Retinal pigment epithelial cell (primary cell): Measurements from ENCODE around the gene NHERF1.

ENCODE experiments used
- DNase-seq: peaks from one replicate; pipeline ENCODE4 v3.0.0-alpha.2; 2010; ENCODE audit warnings: low read depth
- H3K4me3 ChIP-seq: 2 replicates; pipeline ENCODE4 v1.5.1; 2011; ENCODE audit warnings: mild to moderate bottlenecking, low read length, control low read depth, moderate library complexity
- TF ChIP-seq, protein P1 (sequence below): conservative IDR thresholded peaks from 2 replicates; pipeline ENCODE4 v1.5.1; 2011; ENCODE audit warnings: low read depth, low read length, control low read depth, inconsistent platforms

NHERF1 gene

DNA sequence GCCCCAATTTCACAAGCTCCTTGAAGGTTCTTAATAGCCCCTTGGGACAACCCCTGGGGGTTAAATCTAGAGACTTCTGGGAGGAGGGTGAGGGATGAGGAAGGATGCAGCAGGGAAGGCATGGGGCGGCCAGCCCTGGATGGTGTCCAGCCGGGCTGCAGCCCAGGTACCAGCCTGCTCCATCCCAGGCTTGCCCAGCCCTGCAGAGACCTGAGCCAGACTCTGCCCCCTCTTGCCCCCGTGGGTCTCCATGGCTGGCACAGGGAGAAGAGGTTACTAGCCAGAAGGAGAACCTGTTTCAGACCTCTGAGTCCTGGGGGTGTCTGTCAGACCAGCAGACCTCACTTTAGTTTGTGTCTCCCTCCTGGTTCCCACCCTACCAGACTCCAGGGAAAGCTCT lies 8.5 kb downstream of the NHERF1 start:
- no peak for DNase-seq
- H3K4me3 ChIP-seq: peak overlapping the region; percentile 10
- TF ChIP-seq, protein P1, sequence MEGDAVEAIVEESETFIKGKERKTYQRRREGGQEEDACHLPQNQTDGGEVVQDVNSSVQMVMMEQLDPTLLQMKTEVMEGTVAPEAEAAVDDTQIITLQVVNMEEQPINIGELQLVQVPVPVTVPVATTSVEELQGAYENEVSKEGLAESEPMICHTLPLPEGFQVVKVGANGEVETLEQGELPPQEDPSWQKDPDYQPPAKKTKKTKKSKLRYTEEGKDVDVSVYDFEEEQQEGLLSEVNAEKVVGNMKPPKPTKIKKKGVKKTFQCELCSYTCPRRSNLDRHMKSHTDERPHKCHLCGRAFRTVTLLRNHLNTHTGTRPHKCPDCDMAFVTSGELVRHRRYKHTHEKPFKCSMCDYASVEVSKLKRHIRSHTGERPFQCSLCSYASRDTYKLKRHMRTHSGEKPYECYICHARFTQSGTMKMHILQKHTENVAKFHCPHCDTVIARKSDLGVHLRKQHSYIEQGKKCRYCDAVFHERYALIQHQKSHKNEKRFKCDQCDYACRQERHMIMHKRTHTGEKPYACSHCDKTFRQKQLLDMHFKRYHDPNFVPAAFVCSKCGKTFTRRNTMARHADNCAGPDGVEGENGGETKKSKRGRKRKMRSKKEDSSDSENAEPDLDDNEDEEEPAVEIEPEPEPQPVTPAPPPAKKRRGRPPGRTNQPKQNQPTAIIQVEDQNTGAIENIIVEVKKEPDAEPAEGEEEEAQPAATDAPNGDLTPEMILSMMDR: no peak

DNA sequence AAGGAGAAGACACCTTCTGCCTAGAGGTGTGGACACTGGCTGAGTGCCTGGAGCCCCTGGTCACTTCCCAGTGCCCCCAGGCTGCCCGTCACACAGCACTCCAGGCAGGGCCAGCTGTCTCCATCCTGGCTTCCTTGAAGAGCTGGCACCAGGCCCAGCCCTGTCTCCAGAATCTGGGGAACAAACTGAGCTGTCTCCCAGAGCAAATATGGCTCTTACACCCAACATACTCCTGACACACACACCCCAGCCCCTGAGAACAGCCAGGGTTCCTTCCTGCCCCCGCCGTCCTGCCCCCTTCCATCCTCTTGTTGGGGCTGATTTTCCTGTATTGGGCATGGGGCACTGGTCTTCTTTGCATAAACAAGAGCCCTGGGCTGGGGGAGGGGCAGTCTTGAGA lies 9.1 kb downstream of the NHERF1 start:
- peak overlapping the region; percentile 3 for H3K4me3 ChIP-seq
- TF ChIP-seq, protein P1: no peak

DNA sequence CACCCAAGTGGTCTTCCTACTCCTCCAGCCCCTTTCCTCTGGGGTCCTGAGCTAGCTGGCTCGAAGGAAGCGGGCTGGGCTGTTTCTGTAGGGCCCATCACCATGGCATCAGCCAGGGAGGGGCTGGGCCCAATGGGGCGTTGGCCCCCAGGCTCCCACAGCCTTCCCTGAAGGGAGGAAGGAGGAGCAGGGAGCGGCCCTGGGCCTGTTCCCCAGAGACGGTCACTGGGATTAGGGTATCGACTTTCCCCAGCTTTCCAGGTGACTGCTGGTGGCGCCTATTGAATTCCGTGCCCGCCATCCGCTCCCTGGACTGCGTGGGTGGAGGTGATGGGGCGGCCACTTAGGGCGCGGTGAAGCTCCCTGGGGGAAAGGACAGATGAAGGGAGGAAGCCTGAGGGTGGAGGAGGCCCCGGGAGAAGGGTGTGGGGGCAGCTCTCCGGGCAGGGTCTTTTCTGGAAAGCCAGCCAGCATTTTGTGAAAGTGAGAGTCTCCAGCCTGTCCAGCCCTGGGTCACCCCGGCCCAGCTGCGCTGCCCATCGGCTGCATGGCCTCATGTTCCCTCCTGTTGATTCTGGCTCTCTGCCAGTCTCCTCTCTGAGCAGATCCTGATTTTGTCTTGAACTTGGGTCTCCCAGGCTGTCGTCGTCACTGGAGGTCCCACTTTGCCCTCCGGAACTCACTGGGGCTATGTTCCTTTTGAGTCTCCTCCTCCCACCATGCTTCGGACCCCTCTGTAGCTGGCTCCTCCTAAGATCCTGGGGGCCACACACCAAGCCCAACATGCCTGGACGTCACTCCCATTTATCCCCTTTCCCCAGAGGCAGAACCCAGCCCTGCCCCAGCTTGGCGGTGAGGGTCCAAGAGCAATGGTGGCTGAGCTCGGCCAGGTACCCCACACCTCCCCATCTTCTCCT lies 9.8 kb downstream of the NHERF1 start:
- no peak for DNase-seq
- TF ChIP-seq, protein P1: no peak
- H3K4me3 ChIP-seq: peak overlapping the region; percentile 3

More for the DNA sequence above, 9.1 kb downstream of the NHERF1 start:
- DNase-seq: no peak

DNA sequence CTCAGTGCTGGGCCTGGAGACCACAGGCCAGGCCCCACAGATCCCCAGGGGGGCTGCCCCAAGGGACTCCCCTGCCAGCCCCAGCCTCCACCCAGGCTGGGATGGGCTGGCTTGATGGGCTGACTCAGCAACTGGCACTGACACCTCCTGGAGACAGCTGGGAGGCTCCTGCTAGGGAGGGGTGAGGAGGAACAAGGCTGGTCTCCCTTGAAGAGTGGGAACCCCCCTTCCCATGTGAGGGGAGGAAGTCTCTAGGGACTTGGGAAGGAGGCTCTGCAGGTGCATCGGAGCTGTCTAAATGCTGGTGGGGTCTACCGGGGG lies 10.4 kb downstream of the NHERF1 start:
- no peak overlapping the region for H3K4me3 ChIP-seq
- TF ChIP-seq, protein P1: no peak
- DNase-seq: no peak

DNA sequence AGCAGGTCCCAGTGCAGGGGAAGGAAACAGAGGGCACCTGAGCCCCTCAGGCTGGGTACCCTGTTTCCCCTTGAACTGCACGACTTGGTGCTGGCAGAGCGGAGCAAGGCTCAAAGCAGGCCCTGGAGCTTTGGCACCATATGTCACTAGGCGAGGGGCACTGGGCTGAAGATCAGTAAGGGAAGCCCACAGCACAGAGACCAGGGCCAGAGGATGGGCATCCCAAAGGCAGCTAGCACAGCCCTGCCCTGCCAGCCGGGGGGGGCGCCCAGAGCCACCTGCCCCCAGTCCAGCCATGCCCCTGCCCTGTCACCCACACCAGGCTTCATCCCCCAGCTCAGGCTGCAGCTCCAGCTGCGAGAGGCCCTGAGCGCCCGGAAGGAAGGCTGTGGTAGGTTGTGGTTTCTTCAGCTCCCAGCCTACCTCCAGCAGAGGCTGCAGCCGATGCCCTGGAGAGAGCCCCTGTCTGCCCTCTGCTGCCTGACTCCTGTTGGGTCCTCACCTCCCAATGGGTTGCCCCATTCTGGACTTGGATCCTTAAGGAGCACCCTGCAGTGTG lies 10.9 kb downstream of the NHERF1 start:
- DNase-seq: no peak
- TF ChIP-seq, protein P1: peak; percentile 24
- no peak overlapping the region for H3K4me3 ChIP-seq

DNA sequence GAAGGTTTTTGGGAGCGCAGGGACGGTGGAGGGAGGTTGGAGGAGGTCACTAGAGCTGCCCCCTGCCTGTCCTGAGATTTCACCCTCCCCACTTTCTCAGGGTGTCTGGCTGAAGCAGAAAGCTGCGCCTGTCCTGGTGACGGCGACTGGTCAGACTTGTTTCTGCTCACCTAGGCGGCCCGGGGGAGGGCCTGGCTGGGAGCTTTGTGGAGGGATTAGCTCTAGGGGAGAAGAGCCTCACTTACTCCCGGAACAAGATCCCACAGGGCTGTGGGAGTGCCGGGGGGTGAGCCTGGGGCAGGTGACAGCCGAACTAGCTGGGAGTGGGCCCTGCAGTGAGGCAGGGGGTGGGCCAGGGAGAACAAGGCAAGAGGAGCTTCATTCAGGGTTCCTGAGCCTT lies 11.5 kb downstream of the NHERF1 start:
- DNase-seq: no peak
- H3K4me3 ChIP-seq: peak overlapping the region; percentile 15
- TF ChIP-seq, protein P1: no peak
